ENCODE measurements around the gene RPTN.

Gene RPTN

DNA sequence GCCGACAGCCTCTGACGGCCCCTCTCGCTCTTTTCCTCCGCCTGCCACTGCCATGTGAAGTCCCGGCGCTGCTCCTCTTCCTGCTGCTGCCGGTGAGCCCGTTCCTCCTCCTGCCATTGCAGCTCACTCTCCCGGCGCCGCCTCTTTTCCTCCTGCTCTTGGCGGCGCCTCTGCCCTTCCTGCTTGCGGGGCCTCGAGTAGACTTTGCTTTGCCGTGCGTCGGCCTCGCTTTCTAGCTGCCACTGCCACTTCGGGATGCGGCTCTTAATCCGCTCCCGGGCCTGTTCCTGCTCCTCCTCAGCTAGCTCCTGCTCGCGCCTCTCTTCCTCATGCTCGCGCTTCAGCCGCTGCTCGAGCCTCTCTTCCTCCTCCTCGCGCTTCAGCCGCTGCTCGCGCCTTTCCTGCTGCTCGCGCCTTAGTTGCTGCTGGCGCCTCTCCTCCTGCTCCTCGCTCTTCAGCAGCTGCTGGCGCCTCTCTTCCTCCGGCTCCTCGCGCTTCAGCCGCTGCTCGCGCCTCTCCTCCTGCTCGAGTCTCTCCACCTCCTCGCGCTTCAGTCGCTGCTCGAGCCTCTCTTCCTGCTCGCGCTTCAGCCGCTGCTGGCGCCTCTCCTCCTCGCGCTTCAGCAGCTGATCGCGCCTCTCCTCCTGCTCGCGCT, 48.0 kb downstream of the RPTN start:
- H3K27ac ChIP-seq = peak overlapping the region; percentile 66
- TF ChIP-seq ZFX (IDR thresholded peaks at IDR 0.05; ENCODE audit: borderline replicate concordance) = no peak
- TF ChIP-seq, protein P1, sequence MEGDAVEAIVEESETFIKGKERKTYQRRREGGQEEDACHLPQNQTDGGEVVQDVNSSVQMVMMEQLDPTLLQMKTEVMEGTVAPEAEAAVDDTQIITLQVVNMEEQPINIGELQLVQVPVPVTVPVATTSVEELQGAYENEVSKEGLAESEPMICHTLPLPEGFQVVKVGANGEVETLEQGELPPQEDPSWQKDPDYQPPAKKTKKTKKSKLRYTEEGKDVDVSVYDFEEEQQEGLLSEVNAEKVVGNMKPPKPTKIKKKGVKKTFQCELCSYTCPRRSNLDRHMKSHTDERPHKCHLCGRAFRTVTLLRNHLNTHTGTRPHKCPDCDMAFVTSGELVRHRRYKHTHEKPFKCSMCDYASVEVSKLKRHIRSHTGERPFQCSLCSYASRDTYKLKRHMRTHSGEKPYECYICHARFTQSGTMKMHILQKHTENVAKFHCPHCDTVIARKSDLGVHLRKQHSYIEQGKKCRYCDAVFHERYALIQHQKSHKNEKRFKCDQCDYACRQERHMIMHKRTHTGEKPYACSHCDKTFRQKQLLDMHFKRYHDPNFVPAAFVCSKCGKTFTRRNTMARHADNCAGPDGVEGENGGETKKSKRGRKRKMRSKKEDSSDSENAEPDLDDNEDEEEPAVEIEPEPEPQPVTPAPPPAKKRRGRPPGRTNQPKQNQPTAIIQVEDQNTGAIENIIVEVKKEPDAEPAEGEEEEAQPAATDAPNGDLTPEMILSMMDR (IDR thresholded peaks at IDR 0.05) = no peak

DNA sequence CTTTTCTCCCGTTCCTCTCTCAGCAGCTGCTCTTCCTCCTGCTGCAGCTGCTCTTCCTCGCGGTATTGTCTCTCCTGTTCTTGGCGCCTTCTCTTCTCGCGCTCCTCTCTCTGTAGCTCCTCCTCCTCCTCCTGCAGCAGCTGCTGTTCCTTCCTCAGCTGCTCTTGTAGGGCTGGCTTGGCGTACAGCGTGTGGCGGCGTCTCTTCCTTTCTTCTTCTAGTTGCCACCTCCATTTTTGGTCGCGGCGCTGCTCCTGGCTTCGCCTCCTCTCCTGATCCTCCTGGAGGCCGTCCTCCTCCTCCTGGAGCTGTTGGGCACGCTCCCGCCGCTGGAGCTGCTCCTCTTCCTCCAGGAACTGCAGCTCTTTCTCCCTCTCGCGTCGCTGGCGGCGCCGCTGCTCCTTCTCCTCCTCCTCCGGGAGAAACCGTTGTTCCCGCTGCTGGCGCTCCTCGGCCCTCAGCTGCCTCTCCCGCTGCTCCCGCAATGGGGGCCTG, 48.6 kb downstream of the RPTN start:
- H3K27ac ChIP-seq = peak overlapping the region; percentile 66
- TF ChIP-seq, protein P1 (IDR thresholded peaks at IDR 0.05) = no peak
- no peak for TF ChIP-seq ZFX (IDR thresholded peaks at IDR 0.05; ENCODE audit: borderline replicate concordance)

DNA sequence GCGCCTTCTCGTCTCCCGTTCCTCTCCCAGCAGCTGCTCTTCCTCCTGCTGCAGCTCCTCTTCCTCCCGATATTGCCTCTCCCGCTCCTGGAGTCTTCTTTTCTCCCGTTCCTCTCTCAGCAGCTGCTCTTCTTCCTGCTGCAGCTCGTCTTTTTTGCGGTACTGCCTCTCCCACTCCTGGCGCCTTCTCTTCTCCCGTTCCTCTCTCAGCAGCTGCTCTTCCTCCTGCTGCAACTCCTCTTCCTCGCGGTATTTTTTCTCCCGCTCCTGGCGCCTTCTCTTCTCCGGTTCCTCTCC, 49.1 kb downstream of the RPTN start:
- H3K27ac ChIP-seq = peak overlapping the region; percentile 66
- TF ChIP-seq, protein P1 (IDR thresholded peaks at IDR 0.05) = no peak
- no peak for TF ChIP-seq ZFX (IDR thresholded peaks at IDR 0.05; ENCODE audit: borderline replicate concordance)

DNA sequence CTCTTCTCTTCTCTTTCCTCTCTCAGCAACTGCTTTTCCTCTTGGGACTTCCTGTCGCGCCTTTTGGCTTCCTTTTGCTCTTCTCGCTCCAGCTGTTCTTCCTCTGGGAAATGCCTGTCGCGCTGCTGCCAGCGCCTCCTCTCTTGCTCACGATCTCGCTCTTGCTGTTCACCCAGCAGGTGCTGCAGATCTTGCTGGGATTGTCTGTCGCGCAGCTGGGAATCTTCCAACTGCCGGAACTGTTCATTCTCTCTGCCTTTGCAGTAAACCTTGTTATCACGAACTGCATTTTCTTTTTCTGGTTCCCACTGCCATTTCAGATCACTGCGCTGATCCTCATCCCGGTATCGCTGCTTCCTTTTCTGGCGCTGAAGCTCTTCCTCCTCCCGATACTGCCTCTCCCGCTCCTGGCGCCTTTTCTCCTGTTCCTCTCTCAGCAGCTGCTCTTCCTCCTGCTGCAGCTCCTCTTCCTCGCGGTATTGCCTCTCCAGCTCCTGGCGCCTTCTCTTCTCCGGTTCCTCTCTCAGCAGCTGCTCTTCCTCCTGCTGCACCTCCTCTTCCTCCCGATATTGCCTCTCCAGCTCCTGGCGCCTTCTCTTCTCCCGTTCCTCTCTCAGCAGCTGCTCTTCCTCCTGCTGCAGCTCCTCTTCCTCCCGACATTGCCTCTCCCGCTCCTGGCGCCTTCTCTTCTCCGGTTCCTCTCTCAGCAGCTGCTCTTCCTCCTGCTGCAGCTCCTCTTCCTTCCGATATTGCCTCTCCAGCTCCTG, 49.6 kb downstream of the RPTN start:
- peak overlapping the region; percentile 66; the same call in 1 of the 2 replicates for H3K27ac ChIP-seq
- no peak for TF ChIP-seq ZFX (IDR thresholded peaks at IDR 0.05; ENCODE audit: borderline replicate concordance)
- TF ChIP-seq, protein P1 (IDR thresholded peaks at IDR 0.05) = no peak

DNA sequence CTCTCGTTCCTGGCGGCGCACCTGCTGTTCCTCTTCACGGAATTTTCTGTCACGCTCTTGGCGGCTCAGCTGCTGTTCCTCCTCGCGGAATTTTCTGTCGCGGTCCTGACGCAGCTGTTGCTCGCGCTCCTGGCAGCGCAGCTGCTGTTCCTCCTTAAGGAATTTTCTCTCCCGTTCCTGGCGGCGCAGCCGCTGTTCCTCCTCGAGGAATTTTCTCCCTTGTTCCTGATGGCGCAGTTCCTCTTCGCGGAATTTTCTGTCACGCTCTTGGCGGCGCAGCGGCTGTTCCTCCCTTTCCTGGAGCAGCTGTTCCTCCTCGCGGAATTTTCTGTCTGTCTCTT, 50.2 kb downstream of the RPTN start:
- 0 out of 2 replicates have a peak overlapping the region, but pooled peaks have one; percentile 66 for H3K27ac ChIP-seq
- no peak for TF ChIP-seq ZFX (IDR thresholded peaks at IDR 0.05; ENCODE audit: borderline replicate concordance)
- TF ChIP-seq, protein P1 (IDR thresholded peaks at IDR 0.05) = no peak

DNA sequence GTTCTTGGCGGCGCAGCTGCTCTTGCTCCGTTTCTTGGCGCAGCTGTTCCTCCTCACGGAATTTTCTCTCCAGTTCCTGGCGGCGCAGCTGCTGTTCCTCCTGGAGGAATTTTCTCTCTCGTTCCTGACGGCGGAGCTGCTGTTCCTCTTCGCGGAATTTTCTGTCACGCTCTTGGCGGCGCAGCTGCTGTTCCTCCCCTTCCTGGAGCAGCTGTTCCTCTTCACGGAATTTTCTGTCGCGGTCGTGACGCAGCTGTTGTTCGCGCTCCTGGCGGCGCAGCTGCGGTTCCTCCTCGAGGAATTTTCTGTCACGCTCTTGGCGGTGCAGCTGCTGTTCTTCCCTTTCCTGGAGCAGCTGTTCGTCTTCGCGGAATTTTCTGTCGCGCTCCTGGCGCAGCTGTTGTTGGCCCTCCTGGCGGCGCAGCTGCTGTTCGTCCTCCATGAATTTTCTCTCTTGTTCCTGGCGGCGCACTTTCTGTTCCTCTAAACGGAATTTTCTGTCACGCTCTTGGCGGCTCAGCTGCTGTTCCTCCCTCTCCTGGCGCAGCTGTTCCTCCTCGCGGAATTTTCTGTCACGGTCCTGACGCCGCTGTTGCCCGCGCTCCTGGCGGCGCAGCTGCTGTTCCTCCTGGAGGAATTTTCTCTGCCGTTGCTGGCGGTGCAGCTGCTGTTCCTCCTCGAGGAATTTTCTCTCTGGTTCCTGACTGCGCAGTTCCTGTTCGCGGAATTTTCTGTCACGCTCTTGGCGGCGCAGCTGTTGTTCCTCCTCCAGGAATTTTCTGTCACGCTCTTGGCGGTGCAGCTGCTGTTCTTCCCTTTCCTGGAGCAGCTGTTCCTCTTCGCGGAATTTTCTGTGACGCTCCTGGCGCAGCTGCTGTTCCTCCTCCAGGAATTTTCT, 50.8 kb downstream of the RPTN start:
- no peak overlapping the region for H3K27ac ChIP-seq
- TF ChIP-seq, protein P1 (IDR thresholded peaks at IDR 0.05) = no peak
- TF ChIP-seq ZFX (IDR thresholded peaks at IDR 0.05; ENCODE audit: borderline replicate concordance) = no peak

All from 22Rv1 (cell line).